Right lobe of liver (tissue), 6 donors: ENCODE data around the gene BAAT. TPM values are rescaled to one million over a fixed set of nuclear protein-coding genes. Genes with fewer than 3 reads are reported as not detected.
"Not testable (repeated sequence)": the region's sequence is repeated elsewhere in the genome, so short reads cannot be mapped to it uniquely, and the experiment has no call there.

ENCODE experiments used
- ATAC-seq, 4 donors: fragments of 200-7000 bp; cut with Tn5 transposase; one replicate each; pipeline ENCODE4 v1.9.1; 2020; ENCODE audit warnings: mild to moderate bottlenecking in 4 of 4, moderate library complexity in 4 of 4
- DNase-seq, 3 donors: peaks; one replicate each; pipeline ENCODE4 v3.0.0-alpha.2; 2020
- H3K27ac ChIP-seq, 3 donors: fragments of 200-600 bp; one replicate each; pipeline ENCODE4 v1.8.0; 2022
- H3K27me3 ChIP-seq, 2 donors: fragments of 200-600 bp; one replicate each; pipeline ENCODE4 v1.8.0; 2022
- H3K36me3 ChIP-seq, 4 donors: fragments of 200-600 bp; sonication (generic) in 1 of 4; one replicate each; pipeline versions ENCODE4 v1.5.1 to v1.8.0; 2017 to 2022; ENCODE audit warnings: control low read depth in 1 of 4
- H3K4me1 ChIP-seq, 4 donors: fragments of 200-600 bp; sonication (generic) in 1 of 4; one replicate each; pipeline versions ENCODE4 v1.5.1 to v1.8.0; 2017 to 2022; ENCODE audit warnings: control low read depth in 1 of 4
- H3K4me3 ChIP-seq, 3 donors: fragments of 200-600 bp; one replicate each; pipeline ENCODE4 v1.8.0; 2022
- H3K9me3 ChIP-seq, 4 donors: fragments of 200-600 bp; sonication (generic) in 1 of 4; one replicate each; pipeline versions ENCODE4 v1.5.1 to v1.8.0; 2017 to 2022; ENCODE audit warnings: control low read depth in 1 of 4
- POLR2A ChIP-seq: fragments of 450-650 bp; IDR thresholded peaks from one replicate; pipeline ENCODE4 v1.6.1; 2017; ENCODE audit warnings: antibody characterized with exemption, mild to moderate bottlenecking
- WGBS: methylation state at CpG from one replicate; pipeline ENCODE4 v1.1.6; 2018; ENCODE audit warnings: low coverage, low lambda C conversion rate; ENCODE audit not compliant: insufficient coverage; ENCODE audit errors: missing lambda C conversion rate; 5-methylcytosine and 5-hydroxymethylcytosine counted together
- intact Hi-C, 2 donors: fragments of 100-400 bp; cut with DNase I; formaldehyde crosslinking; loops; one replicate each; pipeline versions ENCODE4 v1.11.2 to v1.14.1; 2022
- long read RNA-seq: library from polyadenylated mRNA; unstranded; transcript quantifications from one replicate; pipeline ENCODE4 v2.0.0, GENCODE V29; 2019
- total RNA-seq, 6 experiments: library from RNA; depleted of rRNA in 2 of 6; stranded (reverse); fragments of >200 nt in 2 of 6; fragmentation: NEBNext Ultra II Directional in 3 of 6; extraction: Animal tissue kit (Norgen Biotek cat#: 25700) in 3 of 6; gene quantifications; one replicate each; pipeline versions ENCODE4 v1.1.0 to v1.2.4, GENCODE V29; 2016 to 2023
- TF ChIP-seq, protein P1 (sequence below), 4 donors: fragments of 200-600 bp in 3 of 4; fragments of 450-650 bp in 1 of 4; IDR thresholded peaks; one replicate each; pipeline versions ENCODE4 v1.5.1 to v1.8.0; 2016 to 2022; ENCODE audit warnings: antibody characterized with exemption in 4 of 4, mild to moderate bottlenecking in 2 of 4
- donor health status: DM: no; HTN: yes; CAD: no.
- donor health status: DM: no; HTN: no; CAD: no.
- donor health status: DM: no; HTN: no; CAD: no.
- donor health status: DM: no; HTN: yes; CAD: no.
- donor health status: DM: no; HTN: yes; CAD: no.

BAAT gene
- total RNA-seq, result 100 to 1,000 TPM; 223 to 648 (median 507) TPM
- long read RNA-seq, transcript BAAT-201 (4 exons, 3,377 nt), result minor isoform, 7 of 345 reads
- long read RNA-seq, transcript BAAT-202 (3 exons, 2,252 nt), result major isoform, 11 of 345 reads
- long read RNA-seq, partial matches to known transcripts, result 295 of 345 reads
- long read RNA-seq, other reads (novel, unspliced or antisense), result 32 of 345 reads

- TF ChIP-seq POLR2A, result peak; percentile 75
- peak within 1 kb of the TSS; percentile 75 to 91 (median 82) for H3K27ac ChIP-seq
- H3K9me3 ChIP-seq, intact Hi-C loops, H3K27me3 ChIP-seq: not testable (repeated sequence)
- peaks cover 0 to 14% (median 0%) of the 10 kb centered on the region in 4 donors for H3K4me1 ChIP-seq
- peak within 1 kb of the TSS; percentile 31 to 52 (median 50) for H3K4me3 ChIP-seq
- H3K36me3 ChIP-seq, result peaks cover 0 to 24% (median 7%) of the 10 kb centered on the region in 4 donors
- peak; percentile 18 to 60 (median 42) for ATAC-seq
- 57% methylated on average over 11 of the region's 11 CpGs for WGBS
- peak; percentile 31 to 79 (median 71) for DNase-seq
These were observed at the start of gene BAAT for GRCh38 chr9:101384873-101385536. Gene BAAT, minus strand, starts transcription at chr9:101385006. Its CDS starts 13,602 bp downstream, at chr9:101371404.

DNA sequence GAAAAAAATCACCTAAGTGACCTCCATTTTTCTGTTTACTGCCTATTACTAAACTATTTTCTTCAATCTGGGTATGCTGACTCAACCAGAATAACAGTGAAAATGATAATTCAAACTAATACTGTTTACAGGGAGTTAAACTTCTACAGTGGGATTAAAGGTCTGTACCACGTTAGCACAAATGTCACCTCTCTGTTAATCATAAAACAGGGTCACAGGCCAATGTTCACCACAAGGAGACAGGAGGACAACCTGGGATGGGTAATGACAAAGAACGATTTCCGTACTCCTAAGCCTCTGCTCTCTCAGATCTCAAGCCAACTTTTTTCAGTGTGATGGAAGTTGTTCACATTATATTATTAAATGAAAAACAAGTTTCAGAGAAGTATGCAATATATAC lies 48.4 kb upstream of the BAAT start:
- peaks cover 0 to 49% (median 17%) of the 10 kb centered on the region in 4 donors for H3K4me1 ChIP-seq
- H3K36me3 ChIP-seq, result peaks cover 6 to 65% (median 29%) of the 10 kb centered on the region in 4 donors
- H3K27ac ChIP-seq, result peak overlapping the region; percentile 84 to 99 (median 95)
- intact Hi-C loops, result no loop called here
- no peak for DNase-seq
- H3K27me3 ChIP-seq, result no peaks in the 10 kb centered on the region
- TF ChIP-seq POLR2A, result peak; percentile 72
- TF ChIP-seq, protein P1, sequence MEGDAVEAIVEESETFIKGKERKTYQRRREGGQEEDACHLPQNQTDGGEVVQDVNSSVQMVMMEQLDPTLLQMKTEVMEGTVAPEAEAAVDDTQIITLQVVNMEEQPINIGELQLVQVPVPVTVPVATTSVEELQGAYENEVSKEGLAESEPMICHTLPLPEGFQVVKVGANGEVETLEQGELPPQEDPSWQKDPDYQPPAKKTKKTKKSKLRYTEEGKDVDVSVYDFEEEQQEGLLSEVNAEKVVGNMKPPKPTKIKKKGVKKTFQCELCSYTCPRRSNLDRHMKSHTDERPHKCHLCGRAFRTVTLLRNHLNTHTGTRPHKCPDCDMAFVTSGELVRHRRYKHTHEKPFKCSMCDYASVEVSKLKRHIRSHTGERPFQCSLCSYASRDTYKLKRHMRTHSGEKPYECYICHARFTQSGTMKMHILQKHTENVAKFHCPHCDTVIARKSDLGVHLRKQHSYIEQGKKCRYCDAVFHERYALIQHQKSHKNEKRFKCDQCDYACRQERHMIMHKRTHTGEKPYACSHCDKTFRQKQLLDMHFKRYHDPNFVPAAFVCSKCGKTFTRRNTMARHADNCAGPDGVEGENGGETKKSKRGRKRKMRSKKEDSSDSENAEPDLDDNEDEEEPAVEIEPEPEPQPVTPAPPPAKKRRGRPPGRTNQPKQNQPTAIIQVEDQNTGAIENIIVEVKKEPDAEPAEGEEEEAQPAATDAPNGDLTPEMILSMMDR (IDR thresholded peaks at IDR 0.05), result peak in 1 of 4 donors; percentile 11
- peak overlapping the region; percentile 35 to 76 (median 67) for H3K4me3 ChIP-seq
- H3K9me3 ChIP-seq, result no peaks in the 10 kb centered on the region
- ATAC-seq, result peak in 3 of 4 donors; percentile 5 to 65 (median 39)
- WGBS, result 29% methylated on average over 3 of the region's 3 CpGs

DNA sequence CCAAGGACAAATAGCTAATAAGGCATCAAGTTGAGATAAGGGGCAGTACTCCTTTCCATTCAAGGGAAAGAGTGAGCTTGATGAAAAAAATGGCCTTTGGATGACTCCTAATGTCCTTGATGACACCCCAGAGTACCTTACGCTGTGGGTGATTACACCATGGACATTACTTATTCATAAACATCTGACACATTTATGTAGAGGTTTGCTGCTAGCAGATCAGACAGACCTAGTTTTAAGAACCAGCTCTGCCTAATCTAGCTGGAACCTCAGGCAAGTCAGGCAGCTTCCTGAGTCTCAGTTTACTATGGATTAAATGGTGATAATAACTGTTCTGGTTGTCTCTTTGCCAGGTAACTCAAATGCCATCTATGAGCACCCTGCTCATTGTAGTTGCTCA lies 47.9 kb upstream of the BAAT start:
- WGBS, result 42% methylated on average over 1 of the region's 1 CpG
- Histone ChIP-seq H3K27me3 (no peaks in the 10 kb centered on the region), H3K9me3 (no peaks in the 10 kb centered on the region), H3K4me1 (peaks cover 0 to 52% (median 18%) of the 10 kb centered on the region in 4 donors), H3K4me3 (peak overlapping the region; percentile 35 to 76 (median 67)), H3K27ac (peak overlapping the region; percentile 84 to 99 (median 95)), H3K36me3 (peaks cover 6 to 70% (median 31%) of the 10 kb centered on the region in 4 donors)
- intact Hi-C loops, result no loop called here
- no peak for TF ChIP-seq POLR2A
- TF ChIP-seq, protein P1 (IDR thresholded peaks at IDR 0.05), result no peak
- no peak for DNase-seq
- no peak for ATAC-seq

DNA sequence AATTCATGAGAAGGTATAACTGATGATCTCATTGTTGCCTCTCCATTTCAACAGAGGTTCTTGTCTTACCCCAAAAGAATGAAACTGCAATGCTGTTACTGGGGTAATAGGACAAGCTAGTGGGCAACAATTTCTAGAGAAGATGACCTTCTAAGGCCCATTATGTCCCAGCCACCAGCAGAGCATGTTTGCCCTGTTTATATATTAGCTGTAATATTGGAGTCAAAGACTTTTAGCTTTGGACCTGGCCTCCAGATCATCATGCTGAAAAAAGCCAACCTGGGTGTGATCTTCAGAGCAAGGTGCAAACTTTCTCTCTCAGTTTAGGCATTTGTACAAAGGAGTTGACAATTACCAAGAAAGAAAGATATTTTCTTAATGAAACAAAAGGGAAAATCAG lies 47.4 kb upstream of the BAAT start:
- TF ChIP-seq, protein P1 (IDR thresholded peaks at IDR 0.05), result no peak
- no peak for TF ChIP-seq POLR2A
- H3K27me3 ChIP-seq, result no peaks in the 10 kb centered on the region
- H3K4me3 ChIP-seq, result peak overlapping the region; percentile 35 to 76 (median 67)
- no peak for DNase-seq
- intact Hi-C loops, result no loop called here
- H3K9me3 ChIP-seq, result no peaks in the 10 kb centered on the region
- peaks cover 6 to 76% (median 34%) of the 10 kb centered on the region in 4 donors for H3K36me3 ChIP-seq
- peaks cover 0 to 53% (median 21%) of the 10 kb centered on the region in 4 donors for H3K4me1 ChIP-seq
- H3K27ac ChIP-seq, result peak overlapping the region; percentile 84 to 99 (median 95)
- ATAC-seq, result no peak

- peak overlapping the region in 2 of 3 donors; percentile 3 to 26 for H3K27ac ChIP-seq
- DNase-seq, result peak in 2 of 3 donors; percentile 55 to 60
- peak in 3 of 4 donors; percentile 0 to 10 (median 4) for ATAC-seq
- WGBS, result 60% methylated on average over 2 of the region's 7 CpGs
- no peaks in the 10 kb centered on the region for H3K27me3 ChIP-seq
- H3K9me3 ChIP-seq, result no peaks in the 10 kb centered on the region
- peaks cover 0 to 67% (median 31%) of the 10 kb centered on the region in 4 donors for H3K4me1 ChIP-seq
- no peak overlapping the region for H3K4me3 ChIP-seq
- peaks cover 11 to 96% (median 46%) of the 10 kb centered on the region in 4 donors for H3K36me3 ChIP-seq
- TF ChIP-seq, protein P1 (IDR thresholded peaks at IDR 0.05), result no peak
- no peak for TF ChIP-seq POLR2A
- intact Hi-C loops, result no loop called here
These were observed 44.9 kb upstream of the BAAT start for GRCh38 chr9:101429736-101430135.
